Prostate gland (tissue), 2 donors: Measurements from ENCODE around the gene TAGLN. TPM values are rescaled to one million over a fixed set of nuclear protein-coding genes. Genes with fewer than 3 reads are reported as not detected.

ENCODE experiments used
- DNase-seq: peaks from one replicate; pipeline ENCODE4 v3.0.0-alpha.2; 2019; ENCODE audit warnings: low spot score
- H3K27ac ChIP-seq, 2 donors: fragments of 200-600 bp; sonication (generic); 2 replicates each; pipeline ENCODE4 v1.5.1; 2017 to 2019
- H3K27me3 ChIP-seq: fragments of 200-600 bp; sonication (generic); replicated peaks from 2 replicates; pipeline ENCODE4 v1.5.1; 2019; ENCODE audit not compliant: insufficient read depth
- H3K36me3 ChIP-seq, 2 donors: fragments of 200-600 bp; sonication (generic); 1 replicate in 1 of 2; 2 replicates in 1 of 2; pipeline versions ENCODE4 v1.5.1 to v1.8.1; 2017 to 2019
- H3K4me1 ChIP-seq: fragments of 200-600 bp; sonication (generic); replicated peaks from 2 replicates; pipeline ENCODE4 v1.5.1; 2019
- H3K4me3 ChIP-seq, 2 donors: fragments of 200-600 bp; sonication (generic); 2 replicates each; pipeline ENCODE4 v1.5.1; 2017 to 2019
- H3K9me3 ChIP-seq: fragments of 200-600 bp; sonication (generic); 2 replicates; pipeline ENCODE4 v1.5.1; 2017
- CTCF ChIP-seq, 4 experiments: fragments of 200-600 bp in 2 of 4; fragments of 450-650 bp in 2 of 4; sonication (generic) in 2 of 4; IDR thresholded peaks; 1 replicate in 3 of 4; 2 replicates in 1 of 4; pipeline ENCODE4 v1.5.1; 2016 to 2019; ENCODE audit warnings: antibody characterized with exemption in 4 of 4, mild to moderate bottlenecking in 2 of 4, moderate library complexity in 2 of 4
- POLR2A ChIP-seq: fragments of 450-650 bp; IDR thresholded peaks from one replicate; pipeline ENCODE4 v1.6.1; 2016; ENCODE audit warnings: antibody characterized with exemption, mild to moderate bottlenecking
- POLR2AphosphoS5 ChIP-seq: sonication (generic); formaldehyde crosslinking; IDR thresholded peaks from one replicate; pipeline ENCODE4 v1.6.1; 2017; ENCODE audit warnings: antibody characterized with exemption
- WGBS: methylation state at CpG from one replicate; pipeline ENCODE4 v1.1.5; 2018; 5-methylcytosine and 5-hydroxymethylcytosine counted together
- intact Hi-C: fragments of 100-400 bp; cut with DNase I; formaldehyde crosslinking; loops from one replicate; pipeline ENCODE4 v1.14.2; 2022
- total RNA-seq, 2 donors: library from RNA; depleted of rRNA; stranded (reverse); fragments of >200 nt; gene quantifications; one replicate each; pipeline ENCODE4 v1.1.0, GENCODE V29; 2016

Gene TAGLN
- total RNA-seq, 2 donors from 2014 or later, result 2,153 to 2,440 TPM

DNA sequence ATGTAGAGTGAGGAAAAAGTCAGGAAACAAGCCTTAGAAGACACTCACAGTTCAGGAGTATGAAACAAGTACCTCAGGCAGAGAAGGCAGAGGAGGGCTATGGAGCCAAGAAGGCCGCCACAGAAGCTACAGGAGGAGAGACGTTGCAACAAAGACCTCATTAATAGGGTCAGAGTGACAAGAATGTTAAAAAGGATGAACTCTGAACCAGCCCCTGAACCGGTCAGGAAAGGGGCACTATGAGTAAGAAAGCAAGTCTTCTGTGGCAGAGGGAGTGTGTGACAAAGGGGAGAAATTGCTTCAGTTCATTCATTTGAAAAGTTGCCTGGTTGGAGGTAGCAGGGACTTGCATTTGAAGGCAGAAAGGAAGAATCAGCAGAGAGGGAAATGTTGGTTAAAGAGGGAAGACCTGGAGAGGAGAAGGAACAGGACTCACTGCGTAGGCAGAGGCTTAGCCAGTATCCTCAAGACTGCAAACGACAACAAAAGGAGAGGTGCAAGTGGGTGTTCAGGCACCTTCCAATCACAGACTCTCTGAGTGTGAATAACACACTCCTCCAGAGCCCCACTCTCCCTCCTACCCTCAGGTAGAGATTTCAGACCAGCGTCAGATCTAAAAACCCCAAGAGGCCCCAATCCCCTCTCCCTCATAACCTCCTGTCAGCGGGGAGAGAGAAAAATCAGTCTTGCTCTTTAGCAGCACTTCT is 15.4 kb downstream of the TAGLN start:
- Histone ChIP-seq H3K4me1 (no peaks in the 10 kb centered on the region), H3K27me3 (no peaks in the 10 kb centered on the region), H3K27ac (no peak overlapping the region), H3K36me3 (peaks cover 5 to 6% of the 10 kb centered on the region in 2 donors), H3K4me3 (no peak overlapping the region), H3K9me3 (no peaks in the 10 kb centered on the region)
- 84% methylated on average over 7 of the region's 7 CpGs for whole genome bisulfite sequencing
- intact Hi-C loops, result no loop called here
- TF ChIP-seq CTCF (IDR thresholded peaks at IDR 0.05), result no peak
- no peak for TF ChIP-seq POLR2AphosphoS5
- TF ChIP-seq POLR2A, result no peak
- no peak for DNase-seq

DNA sequence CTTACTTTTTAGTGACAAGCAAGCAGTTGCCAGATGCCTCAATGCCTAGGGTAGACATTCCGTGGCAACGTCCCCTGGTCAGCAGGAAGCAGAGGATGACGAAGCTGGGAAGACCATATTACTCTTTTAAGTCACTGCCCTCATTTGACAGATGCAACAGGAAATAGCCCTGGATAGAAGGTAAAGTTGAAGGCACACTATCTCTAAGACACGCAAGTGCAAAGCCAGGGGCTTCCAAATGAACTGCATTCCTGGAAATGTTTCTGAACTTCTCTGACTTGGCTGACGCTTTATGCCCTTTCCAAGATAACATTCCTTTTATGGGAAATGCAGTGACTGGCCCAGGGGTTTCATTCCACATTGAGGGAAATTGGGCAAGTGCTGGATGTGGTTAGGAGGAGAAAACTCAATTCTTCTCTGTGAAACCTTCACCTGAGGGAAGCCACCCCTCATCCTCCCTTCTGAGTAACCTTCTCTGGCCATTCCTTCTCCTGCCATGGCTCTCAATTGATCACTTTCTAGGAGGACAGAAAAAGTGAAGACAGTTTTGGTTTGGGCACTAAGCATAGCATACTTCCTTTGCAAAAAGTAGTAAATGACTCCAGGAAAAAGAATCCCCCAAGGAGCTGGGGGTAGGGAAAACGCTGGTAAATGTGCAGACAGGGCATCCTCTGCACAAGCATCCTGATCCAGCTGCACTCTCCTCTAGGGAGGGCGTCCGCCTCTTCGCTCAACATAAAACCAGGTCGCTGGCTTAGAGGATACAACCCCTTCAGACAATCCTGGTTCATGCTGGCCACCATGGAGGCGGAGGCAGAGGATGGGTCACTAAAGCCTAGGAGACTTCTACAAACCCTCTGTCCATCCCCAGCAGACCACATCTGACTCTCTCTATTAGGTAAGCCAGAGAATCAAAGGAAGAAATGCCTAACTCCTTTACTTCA is 18.2 kb downstream of the TAGLN start:
- H3K27ac ChIP-seq, result peak overlapping the region; percentile 62 to 78
- peaks cover 6% of the 10 kb centered on the region for H3K4me1 ChIP-seq
- H3K9me3 ChIP-seq, result no peaks in the 10 kb centered on the region
- 71% methylated on average over 11 of the region's 11 CpGs for WGBS
- H3K27me3 ChIP-seq, result no peaks in the 10 kb centered on the region
- no peak for TF ChIP-seq POLR2AphosphoS5
- TF ChIP-seq CTCF (IDR thresholded peaks at IDR 0.05), result no peak
- no peak for TF ChIP-seq POLR2A
- intact Hi-C loops, result no loop called here
- peaks cover 5 to 6% of the 10 kb centered on the region in 2 donors for H3K36me3 ChIP-seq
- no peak overlapping the region for H3K4me3 ChIP-seq
- no peak for DNase-seq

GRCh38 chr11:117218133-117218915 is 19.2 kb downstream of the TAGLN start:
- DNase-seq, result no peak

GRCh38 chr11:117219001-117219400 is 19.8 kb downstream of the TAGLN start:
- Histone ChIP-seq H3K9me3 (no peaks in the 10 kb centered on the region), H3K27me3 (no peaks in the 10 kb centered on the region), H3K36me3 (peaks cover 5 to 6% of the 10 kb centered on the region in 2 donors), H3K27ac (peak overlapping the region; percentile 62 to 78), H3K4me1 (peaks cover 6% of the 10 kb centered on the region), H3K4me3 (no peak overlapping the region)
- 89% methylated on average over 9 of the region's 9 CpGs for WGBS
- intact Hi-C loops, result no loop called here
- DNase-seq, result no peak
- TF ChIP-seq CTCF (IDR thresholded peaks at IDR 0.05), result no peak
- TF ChIP-seq POLR2AphosphoS5, result no peak
- TF ChIP-seq POLR2A, result no peak

More at GRCh38 chr11:117218133-117218915, 19.2 kb downstream of the TAGLN start:
- Histone ChIP-seq H3K36me3 (peaks cover 5 to 6% of the 10 kb centered on the region in 2 donors), H3K4me3 (no peak overlapping the region), H3K27ac (peak overlapping the region; percentile 62 to 78), H3K4me1 (peaks cover 6% of the 10 kb centered on the region), H3K27me3 (no peaks in the 10 kb centered on the region), H3K9me3 (no peaks in the 10 kb centered on the region)
- 56% methylated on average over 15 of the region's 15 CpGs for WGBS
- intact Hi-C loops, result no loop called here
- TF ChIP-seq CTCF (IDR thresholded peaks at IDR 0.05) (no peak), POLR2AphosphoS5 (peak; percentile 29)
